Posterior cingulate gyrus (tissue), 11 donors: ENCODE data around the gene SERPINA10.
"Not testable (repeated sequence)": the region's sequence is repeated elsewhere in the genome, so short reads cannot be mapped to it uniquely, and the experiment has no call there.

ENCODE experiments used
- DNase-seq, 10 donors: peaks; one replicate each; pipeline versions ENCODE4 v3.0.0 to v3.0.0-alpha.2; 2020 to 2021; ENCODE audit warnings: mixed read lengths in 3 of 10
- intact Hi-C: fragments of 100-400 bp; cut with DNase I; formaldehyde crosslinking; loops from one replicate; pipeline ENCODE4 v1.15.1; 2023

Gene SERPINA10

DNA sequence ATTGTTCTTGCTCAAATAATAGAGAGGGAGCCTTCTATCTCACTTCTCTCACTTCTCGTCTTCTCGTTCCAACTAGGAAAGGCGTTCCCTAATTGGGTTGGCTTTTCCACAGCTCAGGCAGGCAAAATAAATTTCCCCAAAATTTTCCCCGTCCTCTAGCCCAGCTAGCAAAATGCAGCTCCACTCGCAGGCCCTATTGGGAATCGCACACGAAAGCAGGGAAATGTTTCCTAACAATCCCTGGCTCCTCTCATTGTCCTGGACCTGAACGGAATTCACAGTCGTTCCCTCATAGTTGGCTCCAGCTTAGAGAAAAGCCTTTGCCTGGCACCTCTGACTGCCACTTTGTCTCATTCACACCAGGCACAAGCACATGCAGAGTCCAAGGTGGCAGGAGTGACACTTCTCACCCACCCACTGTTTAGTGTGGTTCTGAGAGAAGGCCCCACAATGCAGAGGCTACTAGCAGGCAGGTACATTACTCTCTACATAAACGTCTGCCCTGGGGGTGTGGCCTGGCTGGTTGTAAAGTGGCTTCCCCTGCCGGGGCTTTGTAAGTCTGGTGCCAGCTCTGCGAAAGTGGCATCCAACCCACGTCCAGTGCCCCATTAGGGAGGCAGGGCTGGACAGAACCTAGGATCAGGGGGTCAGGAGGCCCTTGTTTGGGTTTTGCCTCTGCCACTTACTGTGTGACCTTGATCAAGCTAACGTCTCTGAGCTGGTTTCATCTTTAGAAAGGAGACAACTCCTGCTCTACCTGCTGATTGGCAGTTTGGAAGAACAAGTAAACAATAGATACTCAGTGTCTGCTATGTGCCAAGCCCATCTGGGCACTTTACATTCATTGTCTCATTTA is 4.2 kb downstream of the SERPINA10 start:
- DNase-seq: no peak
- intact Hi-C loops: no loop called here

DNA sequence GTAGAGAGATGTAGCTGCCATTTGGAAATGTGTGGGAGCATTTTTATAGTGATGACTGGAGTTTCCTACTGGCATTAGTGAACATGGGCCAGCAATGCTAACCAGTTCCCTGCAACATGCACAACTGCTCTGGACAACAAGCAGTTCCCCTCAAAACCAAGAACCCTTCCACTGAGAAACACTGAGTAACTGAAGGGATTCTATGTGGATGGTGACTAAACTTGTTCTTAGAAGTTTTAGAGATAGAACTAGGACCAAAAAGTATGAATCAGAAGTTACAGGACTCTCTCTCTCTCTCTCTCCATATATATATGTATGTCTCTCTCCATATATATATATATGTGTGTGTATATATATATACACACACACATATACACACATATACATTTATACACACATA is 7.9 kb downstream of the SERPINA10 start:
- intact Hi-C loops: no loop called here
- no peak for DNase-seq

DNA sequence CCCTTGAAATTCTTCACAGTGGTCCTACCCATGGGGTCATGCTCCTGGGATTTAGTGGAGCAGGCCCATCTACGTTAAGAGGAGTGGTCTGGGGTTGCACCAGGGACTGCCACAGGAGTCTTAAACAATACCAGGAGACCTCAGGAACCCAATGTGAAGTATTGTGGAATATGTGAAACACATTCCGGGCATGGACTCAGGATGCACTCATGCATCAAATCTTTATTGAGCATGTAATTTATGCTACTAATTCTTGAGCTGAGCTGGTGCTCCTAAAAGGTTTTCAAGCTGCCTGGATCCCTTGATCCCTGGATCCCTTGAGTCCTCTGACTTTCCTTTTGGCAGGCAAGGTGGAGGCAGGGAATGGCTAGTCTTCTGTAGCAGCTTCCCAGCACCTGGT is 8.8 kb downstream of the SERPINA10 start:
- no peak for DNase-seq
- intact Hi-C loops: no loop called here

DNA sequence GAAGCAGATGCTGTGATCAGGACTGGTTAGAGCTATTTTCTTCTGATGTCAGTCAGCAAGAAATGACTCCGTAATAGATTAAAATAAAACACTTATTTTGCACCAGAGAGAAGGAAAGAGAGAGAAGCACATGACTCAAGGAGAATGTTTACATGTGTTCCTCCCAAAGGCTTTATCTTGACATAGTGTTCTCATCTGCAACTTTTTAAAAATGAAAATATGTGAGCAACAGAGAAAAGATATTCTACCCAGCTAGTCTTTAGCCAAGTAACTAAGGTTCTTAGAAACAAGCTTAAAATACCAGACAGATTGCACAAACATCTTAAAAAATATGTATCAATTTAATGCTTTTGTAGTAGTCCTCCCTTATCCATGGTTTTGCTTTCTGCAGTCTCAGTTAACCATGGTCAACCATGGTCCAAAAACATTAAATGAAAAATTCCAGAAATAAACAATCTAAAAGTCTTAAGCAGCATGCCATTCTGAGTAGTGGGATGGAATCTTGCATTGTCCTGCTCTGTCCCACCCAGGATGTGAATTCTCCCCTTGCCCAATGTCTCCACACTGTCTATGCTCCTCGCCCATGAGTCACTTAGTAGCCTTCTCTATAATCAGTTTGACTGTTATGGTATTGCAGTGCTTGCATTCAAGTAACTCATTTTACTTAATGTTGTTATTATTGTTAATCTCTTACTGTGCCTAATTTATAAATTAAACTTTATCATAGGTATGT is 9.9 kb downstream of the SERPINA10 start:
- intact Hi-C loops: no loop called here
- DNase-seq: no peak

DNA sequence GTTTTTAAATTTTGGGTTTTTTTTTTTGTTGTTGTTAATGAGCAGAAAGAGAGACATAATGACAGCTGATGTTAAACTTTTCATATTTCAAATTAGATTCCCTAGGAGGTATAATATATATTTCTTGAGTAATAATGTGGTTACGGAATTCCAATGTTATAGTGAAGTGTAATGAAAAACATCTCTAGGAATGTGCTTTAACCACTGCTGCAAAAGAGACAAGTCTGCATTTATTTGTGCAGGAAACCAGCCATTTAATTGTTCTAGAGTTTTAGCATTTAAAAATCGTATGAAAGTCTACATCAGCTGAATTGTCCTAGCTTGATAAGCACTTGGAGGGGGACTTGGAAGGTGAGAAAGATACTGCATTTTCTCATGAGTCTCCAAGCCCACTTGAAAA is 14.3 kb downstream of the SERPINA10 start:
- intact Hi-C loops: no loop called here
- DNase-seq: no peak

DNA sequence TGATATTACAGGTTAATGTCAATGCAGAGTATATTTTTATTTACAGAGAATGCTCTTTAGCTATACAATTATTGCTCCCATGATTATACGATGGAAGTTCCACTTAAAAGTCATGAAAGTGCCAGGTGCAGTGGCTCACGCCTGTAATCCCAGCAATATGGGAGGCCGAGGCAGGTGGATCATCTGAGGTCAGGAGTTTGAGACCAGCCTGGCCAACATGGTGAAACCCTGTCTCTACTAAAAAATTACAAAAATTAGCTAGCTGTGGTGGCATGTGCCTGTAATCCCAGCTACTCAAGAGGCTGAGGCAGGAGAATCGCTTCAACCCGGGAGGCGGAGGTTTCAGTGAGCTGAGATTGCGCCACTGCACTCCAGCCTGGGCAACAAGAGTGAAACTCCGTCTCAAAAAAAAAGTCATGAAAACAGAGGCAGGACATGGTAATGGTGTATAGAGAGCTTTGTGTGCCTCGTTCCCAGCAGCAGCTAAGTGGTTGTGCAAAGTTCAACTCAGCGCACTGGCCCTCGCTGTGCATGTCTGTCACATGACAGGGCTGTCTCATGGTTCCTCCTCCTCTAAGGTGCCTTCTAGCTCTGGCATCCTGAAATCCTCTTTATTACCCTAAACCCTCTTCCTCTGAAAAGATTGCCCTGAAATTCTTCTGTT is 16.0 kb downstream of the SERPINA10 start:
- intact Hi-C loops, DNase-seq: not testable (repeated sequence)

DNA sequence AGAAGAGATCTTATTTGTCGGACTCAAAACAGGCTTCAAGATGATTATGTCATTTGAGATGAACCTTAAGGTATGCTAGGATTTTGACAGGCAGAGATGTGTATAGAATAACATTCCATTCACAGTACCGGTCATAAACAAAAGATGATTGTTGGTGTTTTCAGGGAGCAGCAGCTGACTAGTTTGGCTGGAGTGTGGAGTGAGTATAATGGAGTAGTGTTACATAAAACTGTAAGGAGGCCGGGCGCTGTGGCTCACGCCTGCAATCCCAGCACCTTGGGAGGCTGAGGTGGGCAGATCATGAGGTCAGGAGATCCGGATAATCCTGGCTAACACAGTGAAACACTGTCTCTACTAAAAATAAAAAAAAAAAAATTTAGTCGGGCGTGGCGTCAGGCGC is 23.9 kb downstream of the SERPINA10 start:
- peak in 5 of 10 donors; percentile 24 to 84 (median 56) for DNase-seq
- intact Hi-C loops: no loop called here

DNA sequence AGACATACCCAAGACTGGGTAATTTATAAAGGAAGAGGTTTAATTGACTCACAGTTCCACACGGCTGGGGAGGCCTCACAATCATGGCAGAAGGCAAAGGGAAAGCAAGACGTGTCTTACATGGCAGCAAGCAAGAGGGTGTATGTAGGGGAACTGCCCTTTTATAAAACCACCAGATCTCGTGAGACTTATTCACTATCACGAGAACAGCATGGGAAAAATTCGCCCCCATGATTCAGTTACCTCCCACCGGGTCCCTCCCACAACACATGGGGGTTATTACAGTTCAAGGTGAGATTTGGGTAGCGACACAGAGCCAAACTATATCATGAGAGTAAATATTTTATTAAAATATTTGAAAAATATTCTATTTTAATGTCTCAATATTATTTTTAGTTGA is 24.5 kb downstream of the SERPINA10 start:
- DNase-seq, intact Hi-C loops: not testable (repeated sequence)

DNA sequence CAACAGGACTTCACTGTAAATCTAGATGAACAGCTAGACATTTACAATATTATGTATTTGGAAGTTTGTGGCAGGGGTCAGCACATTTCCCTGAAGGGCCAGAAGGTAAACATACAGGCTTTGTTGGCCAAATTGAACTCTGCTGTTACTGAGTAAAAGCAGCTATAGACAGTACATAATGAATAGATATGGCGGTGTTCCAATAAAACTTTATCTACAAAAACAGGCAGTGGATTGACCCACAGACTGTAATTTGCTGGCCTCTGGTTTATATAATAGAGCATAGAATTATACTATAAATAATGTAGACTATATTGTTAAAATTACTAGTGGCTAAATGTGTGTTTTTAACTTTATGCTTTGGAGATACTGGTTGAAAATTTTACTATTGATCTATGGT is 25.7 kb downstream of the SERPINA10 start:
- intact Hi-C loops: no loop called here
- DNase-seq: no peak

DNA sequence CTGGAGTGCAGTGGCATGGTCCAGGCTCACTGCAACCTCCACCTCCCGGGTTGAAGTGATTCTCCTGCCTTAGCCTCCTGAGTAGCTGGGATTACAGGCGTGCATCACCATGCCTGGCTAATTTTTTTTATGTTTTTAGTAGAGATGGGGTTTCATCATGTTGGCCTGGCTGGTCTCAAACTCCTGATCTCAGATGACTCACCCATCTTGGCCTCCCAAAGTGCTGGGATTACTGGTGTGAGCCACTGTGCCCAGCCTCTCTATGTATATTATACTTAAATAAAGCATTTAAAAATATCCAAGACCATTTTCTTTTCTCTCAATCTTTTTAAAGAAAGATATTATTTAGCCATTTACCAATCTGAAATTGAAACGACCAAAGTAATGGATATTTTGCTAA is 28.9 kb downstream of the SERPINA10 start:
- intact Hi-C loops, DNase-seq: not testable (repeated sequence)

DNA sequence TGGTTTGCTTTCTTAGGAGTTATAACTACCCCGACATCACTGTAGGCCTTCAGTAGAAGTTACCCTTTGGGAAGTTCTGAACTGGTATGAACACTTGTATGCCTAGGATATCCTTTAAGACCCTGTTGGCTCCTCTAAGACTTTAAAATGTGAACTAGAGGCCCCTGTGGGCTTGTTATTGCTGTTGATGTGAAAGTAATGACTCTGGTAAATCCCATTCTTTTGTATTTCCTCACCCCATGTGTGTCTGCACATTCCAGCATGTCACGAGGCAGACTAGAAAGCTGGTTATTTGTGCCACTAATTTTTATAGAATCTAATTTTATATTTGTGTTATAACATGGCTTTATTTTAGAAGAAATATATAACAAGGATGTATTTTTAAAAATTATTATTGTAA is 48.9 kb downstream of the SERPINA10 start:
- DNase-seq: no peak
- intact Hi-C loops: no loop called here

DNA sequence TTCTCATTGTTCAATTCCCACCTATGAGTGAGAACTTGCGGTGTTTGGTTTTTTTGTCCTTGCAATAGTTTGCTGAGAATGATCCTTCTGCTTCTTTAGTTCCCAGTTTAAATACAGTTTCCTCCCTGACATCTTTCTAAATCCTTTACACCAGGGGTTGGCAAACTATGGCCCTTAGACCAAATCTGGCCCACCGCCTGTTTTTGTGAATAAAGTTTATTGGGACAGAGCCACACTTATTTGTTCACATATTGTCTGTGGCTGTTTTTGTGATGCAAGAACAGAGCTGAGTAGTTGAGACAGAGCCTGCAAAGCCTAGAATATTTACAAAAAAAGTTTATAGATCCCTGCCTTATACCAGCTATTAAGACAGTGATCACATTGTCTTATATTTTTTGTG is 53.7 kb downstream of the SERPINA10 start:
- DNase-seq: peak in 1 of 10 donors; percentile 8
- intact Hi-C loops: no loop called here

DNA sequence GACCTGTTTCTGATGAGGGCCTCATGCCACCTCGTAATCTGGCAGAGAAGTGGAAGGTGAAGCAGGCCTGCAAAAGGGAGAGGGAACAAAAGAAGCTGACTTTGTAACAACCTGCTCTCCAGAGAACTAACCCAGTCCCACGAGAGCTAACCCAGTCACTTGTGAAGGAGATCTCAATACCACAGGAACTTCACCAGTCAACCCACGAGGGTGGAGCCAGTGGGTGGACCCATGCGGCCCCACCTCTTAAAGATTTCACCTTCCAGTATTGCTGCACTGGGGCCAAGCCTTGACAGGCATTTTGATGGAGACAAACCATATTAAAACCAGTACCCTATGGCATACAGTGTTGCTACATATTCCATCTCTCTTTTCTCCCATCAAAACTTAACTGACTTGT is 55.1 kb downstream of the SERPINA10 start:
- no peak for DNase-seq
- intact Hi-C loops: no loop called here

DNA sequence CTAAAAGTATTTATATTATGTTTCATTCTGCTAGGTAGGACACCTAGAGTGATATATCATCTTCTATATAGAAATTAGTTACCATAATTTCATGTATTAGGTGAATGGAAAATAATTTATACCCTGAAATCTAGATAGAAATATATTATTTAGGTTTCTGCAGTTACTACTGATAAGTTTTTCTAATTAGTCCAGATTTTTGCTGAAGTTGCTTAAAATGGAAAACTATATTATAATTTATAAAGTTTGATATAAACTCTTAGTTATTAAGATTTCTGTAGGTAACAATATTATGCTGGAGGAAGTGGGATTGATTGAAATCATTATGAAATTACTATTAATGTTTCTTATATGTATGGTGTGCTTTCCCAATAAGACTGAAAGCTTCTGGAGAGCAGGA is 56.0 kb downstream of the SERPINA10 start:
- DNase-seq: no peak
- intact Hi-C loops: no loop called here
